DND-41 (cell line): ENCODE results near the gene TXNDC17.

Experiments used
- ATAC-seq: fragments of 200-7000 bp; cut with Tn5 transposase; 3 replicates; pipeline ENCODE4 v1.9.1; 2021; ENCODE audit warnings: low read depth; ENCODE audit not compliant: insufficient read depth
- DNase-seq: peaks from one replicate; pipeline ENCODE4 v3.0.0-alpha.2; 2020
- H2AFZ ChIP-seq: 2 replicates; pipeline ENCODE4 v1.6.0; 2012; ENCODE audit warnings: low read depth, low read length
- H3K27ac ChIP-seq: 2 replicates; pipeline ENCODE4 v1.5.1; 2012; ENCODE audit warnings: low read length, inconsistent platforms
- H3K27me3 ChIP-seq: fragments of 200-600 bp; sonication (generic); 2 replicates; pipeline ENCODE4 v1.6.0; 2012; ENCODE audit warnings: low read length, mild to moderate bottlenecking, inconsistent platforms; ENCODE audit not compliant: insufficient read depth, poor library complexity
- H3K36me3 ChIP-seq: 2 replicates; pipeline ENCODE4 v1.5.1; 2012; ENCODE audit warnings: low read length, inconsistent platforms; ENCODE audit not compliant: insufficient read depth
- H3K4me1 ChIP-seq: 2 replicates; pipeline ENCODE4 v1.5.1; 2012; ENCODE audit warnings: mild to moderate bottlenecking, low read length; ENCODE audit not compliant: insufficient read depth
- H3K4me2 ChIP-seq: 2 replicates; pipeline ENCODE4 v1.6.0; 2012; ENCODE audit warnings: mild to moderate bottlenecking, moderate library complexity, low read length, inconsistent platforms; ENCODE audit not compliant: insufficient read depth
- H3K4me3 ChIP-seq, 2 experiments: fragments of 200-600 bp in 1 of 2; shearing (Covaris generic) in 1 of 2; 2 replicates each; pipeline ENCODE4 v1.5.1; 2012 to 2016; ENCODE audit warnings: inconsistent platforms in 2 of 2, low read length in 2 of 2, mild to moderate bottlenecking in 2 of 2, low read depth in 1 of 2, moderate library complexity in 1 of 2
- H3K79me2 ChIP-seq: 2 replicates; pipeline ENCODE4 v1.6.0; 2012; ENCODE audit warnings: low read length, inconsistent platforms; ENCODE audit not compliant: insufficient read depth
- H3K9ac ChIP-seq: 2 replicates; pipeline ENCODE4 v1.6.0; 2012; ENCODE audit warnings: low read depth, mild to moderate bottlenecking, inconsistent platforms, low read length, moderate library complexity
- H3K9me3 ChIP-seq: 2 replicates; pipeline ENCODE4 v1.5.1; 2012; ENCODE audit warnings: low read length, moderate library complexity, mild to moderate bottlenecking, inconsistent platforms; ENCODE audit not compliant: insufficient read depth, severe bottlenecking
- H4K20me1 ChIP-seq: 2 replicates; pipeline ENCODE4 v1.6.0; 2012; ENCODE audit warnings: low read length; ENCODE audit not compliant: insufficient read depth
- EZH2 ChIP-seq: IDR thresholded peaks from 3 replicates; pipeline ENCODE4 v1.6.1; 2012; ENCODE audit warnings: borderline replicate concordance, low read depth, mild to moderate bottlenecking, moderate library complexity, low read length, inconsistent platforms; ENCODE audit not compliant: severe bottlenecking
- TF ChIP-seq, protein P1 (sequence below): IDR thresholded peaks from 2 replicates; pipeline ENCODE4 v1.5.1; 2012; ENCODE audit warnings: borderline replicate concordance, low read length, moderate library complexity, mild to moderate bottlenecking; ENCODE audit not compliant: poor library complexity, severe bottlenecking; ENCODE audit errors: extremely low read depth

Gene TXNDC17

GRCh38 chr17:6677946-6678345 lies 37.1 kb downstream of the TXNDC17 start:
- ATAC-seq (no peak), DNase-seq (no peak)
- H2AFZ ChIP-seq = no peak overlapping the region
- H3K4me1 ChIP-seq = no peaks in the 10 kb centered on the region
- no peak overlapping the region for H3K4me3 ChIP-seq
- H3K9me3 ChIP-seq = no peaks in the 10 kb centered on the region
- no peak overlapping the region for H3K27ac ChIP-seq
- no peak overlapping the region for H3K9ac ChIP-seq
- no peak for TF ChIP-seq EZH2
- TF ChIP-seq, protein P1, sequence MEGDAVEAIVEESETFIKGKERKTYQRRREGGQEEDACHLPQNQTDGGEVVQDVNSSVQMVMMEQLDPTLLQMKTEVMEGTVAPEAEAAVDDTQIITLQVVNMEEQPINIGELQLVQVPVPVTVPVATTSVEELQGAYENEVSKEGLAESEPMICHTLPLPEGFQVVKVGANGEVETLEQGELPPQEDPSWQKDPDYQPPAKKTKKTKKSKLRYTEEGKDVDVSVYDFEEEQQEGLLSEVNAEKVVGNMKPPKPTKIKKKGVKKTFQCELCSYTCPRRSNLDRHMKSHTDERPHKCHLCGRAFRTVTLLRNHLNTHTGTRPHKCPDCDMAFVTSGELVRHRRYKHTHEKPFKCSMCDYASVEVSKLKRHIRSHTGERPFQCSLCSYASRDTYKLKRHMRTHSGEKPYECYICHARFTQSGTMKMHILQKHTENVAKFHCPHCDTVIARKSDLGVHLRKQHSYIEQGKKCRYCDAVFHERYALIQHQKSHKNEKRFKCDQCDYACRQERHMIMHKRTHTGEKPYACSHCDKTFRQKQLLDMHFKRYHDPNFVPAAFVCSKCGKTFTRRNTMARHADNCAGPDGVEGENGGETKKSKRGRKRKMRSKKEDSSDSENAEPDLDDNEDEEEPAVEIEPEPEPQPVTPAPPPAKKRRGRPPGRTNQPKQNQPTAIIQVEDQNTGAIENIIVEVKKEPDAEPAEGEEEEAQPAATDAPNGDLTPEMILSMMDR = no peak
- peaks cover 54% of the 10 kb centered on the region for H3K27me3 ChIP-seq
- H3K36me3 ChIP-seq = no peaks in the 10 kb centered on the region
- no peaks in the 10 kb centered on the region for H3K79me2 ChIP-seq
- H4K20me1 ChIP-seq = peaks cover 35% of the 10 kb centered on the region
- no peak overlapping the region for H3K4me2 ChIP-seq

DNA sequence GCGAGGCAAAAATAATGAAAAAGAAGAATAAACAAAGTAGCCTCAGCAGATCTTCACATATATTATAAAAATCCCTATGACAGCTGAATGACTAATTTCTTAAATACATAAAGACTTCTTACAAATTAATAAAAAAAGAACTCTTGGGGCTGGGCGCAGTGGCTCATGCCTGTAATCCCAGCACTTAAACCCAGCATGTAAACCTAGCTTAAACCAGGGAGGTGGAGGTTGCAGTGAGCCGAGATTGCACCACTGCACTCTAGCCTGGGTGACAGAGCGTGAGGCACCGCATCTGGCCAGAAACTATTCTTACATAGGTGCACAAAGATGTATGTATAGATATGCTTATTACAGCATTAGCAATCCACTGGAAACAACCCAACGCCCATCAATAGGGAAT lies 38.4 kb downstream of the TXNDC17 start:
- peaks cover 35% of the 10 kb centered on the region for H4K20me1 ChIP-seq
- H2AFZ ChIP-seq = no peak overlapping the region
- no peaks in the 10 kb centered on the region for H3K9me3 ChIP-seq
- DNase-seq (no peak), ATAC-seq (no peak)
- peaks cover 54% of the 10 kb centered on the region for H3K27me3 ChIP-seq
- H3K79me2 ChIP-seq = no peaks in the 10 kb centered on the region
- TF ChIP-seq, protein P1 = no peak
- no peak for TF ChIP-seq EZH2
- no peak overlapping the region for H3K27ac ChIP-seq
- no peak overlapping the region for H3K4me3 ChIP-seq
- H3K9ac ChIP-seq = no peak overlapping the region
- no peaks in the 10 kb centered on the region for H3K4me1 ChIP-seq
- no peaks in the 10 kb centered on the region for H3K36me3 ChIP-seq
- H3K4me2 ChIP-seq = no peak overlapping the region

DNA sequence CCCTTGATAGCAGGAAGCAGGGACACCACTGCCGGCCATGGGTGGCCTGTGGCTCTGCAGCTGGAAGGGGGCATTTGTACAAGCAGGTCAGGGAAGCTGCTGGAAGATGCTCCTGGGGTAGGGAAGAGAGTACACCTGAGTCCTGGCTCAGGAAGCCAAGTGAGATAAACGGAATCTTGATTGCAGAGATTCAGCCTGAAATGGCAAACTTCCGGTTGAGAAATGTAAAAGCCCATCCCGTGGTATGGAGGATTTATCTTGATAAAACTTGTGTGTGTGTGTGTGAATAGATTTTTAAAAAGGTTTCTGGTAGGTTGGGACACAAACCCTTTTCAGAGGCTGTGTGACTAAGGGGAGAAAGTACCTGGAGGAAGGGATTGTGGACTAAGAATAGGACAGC lies 40.3 kb downstream of the TXNDC17 start:
- Histone ChIP-seq H4K20me1 (peaks cover 23% of the 10 kb centered on the region), H3K79me2 (no peaks in the 10 kb centered on the region), H3K9me3 (no peaks in the 10 kb centered on the region), H3K27me3 (peaks cover 47% of the 10 kb centered on the region), H3K27ac (no peak overlapping the region), H3K4me1 (no peaks in the 10 kb centered on the region), H3K36me3 (no peaks in the 10 kb centered on the region), H3K9ac (no peak overlapping the region), H3K4me2 (no peak overlapping the region), H2AFZ (no peak overlapping the region), H3K4me3 (no peak overlapping the region)
- ATAC-seq = no peak
- no peak for DNase-seq
- TF ChIP-seq EZH2 = no peak
- TF ChIP-seq, protein P1 = no peak

- TF ChIP-seq, protein P1 = no peak
- TF ChIP-seq EZH2 = no peak
- H3K79me2 ChIP-seq = no peaks in the 10 kb centered on the region
- no peak for ATAC-seq
- no peaks in the 10 kb centered on the region for H3K9me3 ChIP-seq
- H2AFZ ChIP-seq = no peak overlapping the region
- peaks cover 48% of the 10 kb centered on the region for H3K27me3 ChIP-seq
- H3K9ac ChIP-seq = no peak overlapping the region
- peaks cover 19% of the 10 kb centered on the region for H4K20me1 ChIP-seq
- no peak overlapping the region for H3K4me2 ChIP-seq
- H3K27ac ChIP-seq = no peak overlapping the region
- no peaks in the 10 kb centered on the region for H3K36me3 ChIP-seq
- no peaks in the 10 kb centered on the region for H3K4me1 ChIP-seq
- no peak overlapping the region for H3K4me3 ChIP-seq
- DNase-seq = no peak
These were observed 40.8 kb downstream of the TXNDC17 start for GRCh38 chr17:6681671-6682070.
